ENCODE measurements around the gene PTPN5.

GRCh38 chr11:18731949-18732821, 59.4 kb downstream of the PTPN5 start:
- TF ChIP-seq POLR2A (IDR thresholded peaks at IDR 0.05; ENCODE audit: low read depth, low read length), result no peak
- TF ChIP-seq POLR2AphosphoS5 (IDR thresholded peaks at IDR 0.05; ENCODE audit: low read depth, low read length), result no peak

All from GM12892 (cell line).